Activated naive CD8-positive, alpha-beta T cell (primary cell): Measurements from ENCODE around the gene SHPK.

Experiments used
- H3K27ac Mint-ChIP-seq: one replicate; pipeline ENCODE4 v1.8.0; 2021; ENCODE audit warnings: mixed read lengths
- H3K27me3 Mint-ChIP-seq: one replicate; pipeline ENCODE4 v1.8.0; 2021; ENCODE audit warnings: mixed read lengths
- H3K36me3 Mint-ChIP-seq: one replicate; pipeline ENCODE4 v1.8.0; 2021; ENCODE audit warnings: mixed read lengths
- H3K4me1 Mint-ChIP-seq: one replicate; pipeline ENCODE4 v1.8.0; 2021; ENCODE audit warnings: low read depth, mixed read lengths
- H3K4me3 Mint-ChIP-seq: one replicate; pipeline ENCODE4 v1.8.0; 2021; ENCODE audit warnings: mild to moderate bottlenecking, mixed read lengths
- H3K9me3 Mint-ChIP-seq: one replicate; pipeline ENCODE4 v1.8.0; 2021; ENCODE audit warnings: low read depth, mixed read lengths

The SHPK gene

GRCh38 chr17:3655766-3656165, 19.7 kb upstream of the SHPK start:
- Mint-ChIP-seq H3K9me3 (no peaks in the 10 kb centered on the region), H3K27ac (no peak overlapping the region), H3K4me1 (no peaks in the 10 kb centered on the region), H3K36me3 (no peaks in the 10 kb centered on the region), H3K27me3 (no peaks in the 10 kb centered on the region), H3K4me3 (no peak overlapping the region)

GRCh38 chr17:3647769-3648555, 11.9 kb upstream of the SHPK start:
- peaks cover 3% of the 10 kb centered on the region for H3K4me1 Mint-ChIP-seq

GRCh38 chr17:3647251-3647650, 11.2 kb upstream of the SHPK start:
- Mint-ChIP-seq H3K4me3 (no peak overlapping the region), H3K27ac (no peak overlapping the region), H3K36me3 (peaks cover 2% of the 10 kb centered on the region), H3K9me3 (no peaks in the 10 kb centered on the region), H3K4me1 (peaks cover 5% of the 10 kb centered on the region), H3K27me3 (no peaks in the 10 kb centered on the region)

More at GRCh38 chr17:3647769-3648555, 11.9 kb upstream of the SHPK start:
- Mint-ChIP-seq H3K9me3 (no peaks in the 10 kb centered on the region), H3K36me3 (peaks cover 2% of the 10 kb centered on the region), H3K4me3 (no peak overlapping the region), H3K27me3 (no peaks in the 10 kb centered on the region), H3K27ac (no peak overlapping the region)

GRCh38 chr17:3645310-3645709, 9.3 kb upstream of the SHPK start:
- H3K27ac Mint-ChIP-seq, result no peak overlapping the region
- peaks cover 2% of the 10 kb centered on the region for H3K36me3 Mint-ChIP-seq
- H3K27me3 Mint-ChIP-seq, result no peaks in the 10 kb centered on the region
- H3K4me3 Mint-ChIP-seq, result no peak overlapping the region
- H3K9me3 Mint-ChIP-seq, result no peaks in the 10 kb centered on the region
- H3K4me1 Mint-ChIP-seq, result peaks cover 6% of the 10 kb centered on the region

GRCh38 chr17:3643889-3644349, 7.9 kb upstream of the SHPK start:
- H3K4me3 Mint-ChIP-seq, result peak overlapping the region; percentile 21
- no peak overlapping the region for H3K27ac Mint-ChIP-seq
- no peaks in the 10 kb centered on the region for H3K9me3 Mint-ChIP-seq
- H3K27me3 Mint-ChIP-seq, result no peaks in the 10 kb centered on the region
- H3K36me3 Mint-ChIP-seq, result peaks cover 2% of the 10 kb centered on the region
- peaks cover 13% of the 10 kb centered on the region for H3K4me1 Mint-ChIP-seq

GRCh38 chr17:3641717-3642486, 5.9 kb upstream of the SHPK start:
- Mint-ChIP-seq H3K4me1 (peaks cover 21% of the 10 kb centered on the region), H3K27me3 (no peaks in the 10 kb centered on the region), H3K9me3 (no peaks in the 10 kb centered on the region), H3K4me3 (no peak overlapping the region), H3K36me3 (peaks cover 2% of the 10 kb centered on the region), H3K27ac (no peak overlapping the region)

- H3K4me3 Mint-ChIP-seq, result no peak overlapping the region
- peaks cover 2% of the 10 kb centered on the region for H3K36me3 Mint-ChIP-seq
- H3K9me3 Mint-ChIP-seq, result no peaks in the 10 kb centered on the region
- no peak overlapping the region for H3K27ac Mint-ChIP-seq
- peaks cover 21% of the 10 kb centered on the region for H3K4me1 Mint-ChIP-seq
- no peaks in the 10 kb centered on the region for H3K27me3 Mint-ChIP-seq
Measured at GRCh38 chr17:3641014-3641413, 5.0 kb upstream of the SHPK start.

GRCh38 chr17:3639981-3640596, 4.0 kb upstream of the SHPK start:
- no peaks in the 10 kb centered on the region for H3K27me3 Mint-ChIP-seq
- H3K36me3 Mint-ChIP-seq, result peaks cover 2% of the 10 kb centered on the region

GRCh38 chr17:3636908-3637373, 891 bp upstream of the SHPK start:
- Mint-ChIP-seq H3K36me3 (peaks cover 2% of the 10 kb centered on the region), H3K4me3 (peak overlapping the region; percentile 87), H3K4me1 (peaks cover 27% of the 10 kb centered on the region), H3K27ac (no peak overlapping the region), H3K27me3 (no peaks in the 10 kb centered on the region), H3K9me3 (no peaks in the 10 kb centered on the region)

More at GRCh38 chr17:3639981-3640596, 4.0 kb upstream of the SHPK start:
- Mint-ChIP-seq H3K4me3 (peak overlapping the region; percentile 72), H3K4me1 (peaks cover 22% of the 10 kb centered on the region), H3K27ac (peak overlapping the region; percentile 82), H3K9me3 (no peaks in the 10 kb centered on the region)

GRCh38 chr17:3635474-3636153, 436 bp downstream of the SHPK start:
- H3K9me3 Mint-ChIP-seq, result no peaks in the 10 kb centered on the region
- H3K4me1 Mint-ChIP-seq, result peaks cover 27% of the 10 kb centered on the region
- H3K27ac Mint-ChIP-seq, result peak overlapping the region; percentile 58
- H3K36me3 Mint-ChIP-seq, result peaks cover 2% of the 10 kb centered on the region
- no peaks in the 10 kb centered on the region for H3K27me3 Mint-ChIP-seq
- H3K4me3 Mint-ChIP-seq, result peak overlapping the region; percentile 97

- H3K9me3 Mint-ChIP-seq, result no peaks in the 10 kb centered on the region
- no peak overlapping the region for H3K27ac Mint-ChIP-seq
- H3K4me3 Mint-ChIP-seq, result no peak overlapping the region
- no peaks in the 10 kb centered on the region for H3K27me3 Mint-ChIP-seq
- peaks cover 8% of the 10 kb centered on the region for H3K36me3 Mint-ChIP-seq
- peaks cover 13% of the 10 kb centered on the region for H3K4me1 Mint-ChIP-seq
Measured at GRCh38 chr17:3632287-3632686, 3.8 kb downstream of the SHPK start.

- H3K4me3 Mint-ChIP-seq, result no peak overlapping the region
- H3K4me1 Mint-ChIP-seq, result peaks cover 11% of the 10 kb centered on the region
- peaks cover 14% of the 10 kb centered on the region for H3K36me3 Mint-ChIP-seq
- H3K9me3 Mint-ChIP-seq, result no peaks in the 10 kb centered on the region
- H3K27me3 Mint-ChIP-seq, result no peaks in the 10 kb centered on the region
- H3K27ac Mint-ChIP-seq, result no peak overlapping the region
Measured at GRCh38 chr17:3630781-3631180, 5.3 kb downstream of the SHPK start.

GRCh38 chr17:3627769-3628167, 8.3 kb downstream of the SHPK start:
- Mint-ChIP-seq H3K4me3 (no peak overlapping the region), H3K36me3 (peaks cover 16% of the 10 kb centered on the region)

GRCh38 chr17:3626831-3627768, 8.9 kb downstream of the SHPK start:
- Mint-ChIP-seq H3K9me3 (no peaks in the 10 kb centered on the region), H3K4me3 (no peak overlapping the region), H3K27ac (no peak overlapping the region), H3K27me3 (no peaks in the 10 kb centered on the region), H3K36me3 (peaks cover 14% of the 10 kb centered on the region), H3K4me1 (no peaks in the 10 kb centered on the region)

More at GRCh38 chr17:3627769-3628167, 8.3 kb downstream of the SHPK start:
- Mint-ChIP-seq H3K9me3 (no peaks in the 10 kb centered on the region), H3K27ac (no peak overlapping the region), H3K4me1 (no peaks in the 10 kb centered on the region), H3K27me3 (no peaks in the 10 kb centered on the region)
